Hippocampal formation (tissue), 2 donors: Measurements from ENCODE around the gene YAF2.

Experiments
- DNase-seq, 2 donors: peaks; one replicate each; lab custom pipeline; 2025; lab: John Stamatoyannopoulos, UW

YAF2 gene

DNA sequence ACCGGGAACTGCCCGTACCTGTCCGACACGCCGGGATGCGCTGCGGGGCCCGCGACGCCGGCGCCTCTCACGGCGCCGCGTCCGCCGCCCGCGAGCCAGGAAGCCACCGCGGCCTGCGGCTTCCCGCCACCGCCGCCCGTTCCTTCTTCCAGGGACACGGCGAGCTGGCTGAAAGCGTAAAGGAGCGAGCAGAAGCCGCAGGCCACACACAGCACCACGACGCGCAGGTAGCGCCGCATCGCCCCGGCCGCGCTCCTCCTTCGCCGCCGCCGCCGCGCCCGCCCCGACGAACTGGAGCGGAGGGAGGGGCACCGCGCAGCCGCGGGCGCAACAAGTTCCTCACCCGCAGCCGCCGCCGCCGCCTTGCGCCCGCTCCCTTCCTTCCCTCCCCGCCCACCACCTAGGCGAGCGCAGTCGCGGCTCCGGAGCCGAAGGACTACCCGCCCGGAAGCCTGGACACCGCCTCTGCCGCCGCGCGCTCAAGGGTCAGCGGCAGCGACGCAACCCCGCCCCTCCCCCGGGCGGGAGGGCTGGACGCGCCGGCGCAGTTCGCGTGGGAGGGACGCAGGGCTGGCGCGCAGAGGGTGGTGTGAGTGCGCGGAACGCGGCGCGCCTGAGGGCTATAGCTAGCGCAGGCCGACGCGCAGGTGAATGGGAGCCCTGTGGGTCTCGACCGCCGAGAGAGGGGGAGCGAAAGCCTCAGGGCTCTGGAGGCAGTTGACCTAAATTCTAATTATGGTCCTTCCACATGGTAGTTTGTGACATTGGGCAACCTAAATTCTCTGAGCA lies 93.4 kb downstream of the YAF2 start, which contains the start of gene GXYLT1:
Gene GXYLT1 (minus strand): TSS at position 467 of the 789 bp plus-strand sequence. CDS start 228 bp downstream, at position 239.
- peak; percentile 77 to 86 for DNase-seq

DNA sequence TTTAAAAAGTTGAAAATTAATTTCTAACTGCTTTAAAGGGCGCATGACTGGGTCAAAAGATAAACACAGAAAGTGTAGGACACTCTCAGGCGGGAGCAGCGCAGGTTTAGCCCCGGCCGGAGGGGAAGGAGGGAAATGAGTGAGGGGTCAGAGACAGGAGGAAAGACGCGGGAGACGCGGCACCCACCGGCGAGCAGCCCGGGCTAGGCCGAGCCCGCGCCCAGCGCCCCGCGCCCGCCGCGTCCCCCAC lies 94.0 kb downstream of the YAF2 start:
- no peak for DNase-seq

DNA sequence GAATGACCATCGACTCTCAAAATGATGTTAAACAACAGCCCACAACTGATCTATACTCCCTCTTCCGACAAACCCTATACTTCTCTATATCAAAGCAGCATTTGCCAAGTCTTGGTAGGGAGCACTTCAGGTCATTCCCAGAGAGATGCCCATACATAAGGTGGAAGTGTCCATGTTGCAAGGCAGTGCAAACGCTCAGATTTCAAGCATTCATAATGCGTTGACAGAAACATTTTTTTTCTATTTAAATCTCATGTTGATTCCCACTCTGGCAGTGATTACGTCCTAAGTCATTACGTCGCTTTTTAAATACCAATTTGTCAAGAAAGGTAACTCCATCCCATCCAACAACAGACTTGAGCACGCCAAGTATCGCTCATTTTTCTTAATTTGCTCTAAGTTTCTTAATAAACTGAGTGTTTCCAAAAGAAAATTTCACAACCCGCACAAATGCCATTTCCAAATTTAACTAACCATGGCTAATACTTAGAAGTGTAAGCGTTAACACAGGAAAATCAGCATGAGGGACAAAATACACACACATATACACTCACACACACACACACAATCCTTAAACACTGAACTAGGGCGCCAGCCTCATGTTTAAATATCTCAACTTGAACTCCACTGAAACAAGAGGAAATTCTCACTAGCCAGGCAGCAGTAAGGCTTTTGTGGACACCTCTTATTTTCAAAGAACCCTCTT lies 94.4 kb downstream of the YAF2 start:
- no peak for DNase-seq

DNA sequence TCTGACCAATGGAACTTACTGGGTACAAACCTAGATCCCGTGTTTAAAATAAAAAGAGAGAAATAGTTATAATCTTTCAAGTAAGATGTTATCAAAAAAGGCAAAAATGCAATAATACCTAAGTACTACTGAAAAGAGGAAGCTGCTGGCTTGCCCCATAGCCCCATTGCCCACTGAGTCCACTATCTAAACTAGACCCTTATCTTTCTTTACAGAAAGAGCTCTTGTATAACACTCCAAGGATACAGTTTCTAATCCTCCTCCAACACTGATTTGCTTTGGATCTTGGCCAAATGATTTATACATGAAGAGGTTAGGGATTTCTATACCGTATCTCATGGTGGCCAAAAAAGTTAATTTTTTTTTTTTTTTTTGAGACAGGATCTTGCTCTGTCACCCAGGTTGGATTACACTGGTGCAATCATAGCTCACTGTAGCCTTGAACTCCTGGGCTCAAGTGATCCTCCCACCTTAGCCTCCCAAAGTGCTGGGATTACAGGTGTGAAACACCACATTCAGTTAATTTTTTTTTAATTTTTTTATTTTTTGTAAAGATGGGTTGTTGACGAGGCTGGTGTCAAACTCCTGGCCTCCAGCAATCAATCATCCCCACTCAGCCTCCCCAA lies 96.0 kb downstream of the YAF2 start:
- DNase-seq, result no peak

DNA sequence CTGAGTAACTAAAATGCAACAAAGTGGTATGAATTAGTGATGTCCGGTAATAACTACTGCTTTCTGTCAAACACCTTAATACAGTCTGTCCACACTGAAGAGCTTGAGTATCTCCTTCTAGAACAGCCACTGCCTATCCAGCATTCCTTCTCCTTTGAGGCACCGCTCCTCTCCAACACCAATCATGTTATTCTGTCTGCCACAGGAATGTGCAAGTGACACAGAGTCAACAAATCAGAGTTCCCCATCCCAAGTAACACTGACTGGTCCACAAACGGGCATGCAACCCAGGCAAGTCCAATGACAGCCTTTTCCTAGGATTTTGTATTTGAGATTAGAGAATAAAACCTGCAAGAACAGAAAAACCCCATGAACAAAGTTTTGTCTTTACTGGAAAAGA lies 97.1 kb downstream of the YAF2 start:
- no peak for DNase-seq

DNA sequence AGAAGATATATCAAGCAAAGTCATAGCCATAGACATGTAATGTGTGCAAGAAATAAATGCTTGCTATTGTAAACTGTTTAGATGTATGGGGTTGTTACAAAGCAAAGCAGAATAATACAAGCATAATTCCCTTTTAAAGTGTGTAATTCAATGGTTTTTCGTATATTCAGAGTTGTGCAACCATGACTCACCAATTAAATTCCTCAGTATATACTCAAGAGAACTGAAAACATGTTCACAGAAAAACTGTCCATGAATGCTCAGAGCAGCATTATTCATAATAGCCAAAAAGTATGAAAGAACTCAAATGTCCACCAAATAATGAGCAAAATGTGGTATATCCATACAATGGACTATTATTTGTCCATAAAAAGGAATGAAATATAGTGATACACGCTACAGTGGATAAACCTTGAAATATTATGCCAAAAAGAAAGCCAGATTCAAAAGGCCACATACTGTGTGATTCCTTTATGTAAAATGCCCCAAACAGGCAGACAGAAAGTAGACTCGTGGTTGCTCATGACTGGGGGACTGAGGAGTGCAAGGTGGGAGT lies 102.7 kb downstream of the YAF2 start:
- no peak for DNase-seq

DNA sequence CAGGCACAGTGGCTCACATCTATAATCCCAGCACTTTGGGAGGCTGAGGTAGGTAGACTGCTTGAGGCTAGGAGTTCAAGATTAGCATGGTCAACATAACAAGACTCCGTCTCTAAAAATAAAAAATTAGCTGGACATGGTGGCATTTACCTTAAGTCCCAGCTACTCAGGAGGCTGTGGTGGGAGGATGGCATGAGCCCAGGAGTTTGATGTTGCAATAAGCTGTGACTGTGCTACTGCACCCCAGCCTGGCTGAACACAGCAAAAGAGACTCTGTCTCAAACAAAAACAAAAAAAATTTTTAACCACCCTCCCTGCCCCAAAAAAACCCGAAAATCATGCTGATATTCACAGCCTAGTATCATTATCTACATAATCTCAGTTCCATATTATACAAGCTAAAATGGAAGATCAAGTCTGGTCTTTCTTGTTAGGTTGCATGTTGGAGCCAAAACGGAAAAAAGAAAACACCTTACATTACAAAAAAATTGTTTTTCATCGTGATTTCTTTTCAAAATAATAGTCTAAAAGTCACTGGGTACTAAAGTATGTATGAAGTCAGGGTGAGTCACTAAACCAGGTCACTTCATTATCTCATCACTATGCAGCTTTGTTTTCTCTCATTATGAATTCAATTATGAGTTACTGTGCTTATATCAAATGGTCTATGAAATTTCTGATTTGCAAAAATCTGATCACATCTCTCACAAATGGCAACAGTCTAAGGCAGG lies 107.2 kb downstream of the YAF2 start:
- DNase-seq, result no peak

DNA sequence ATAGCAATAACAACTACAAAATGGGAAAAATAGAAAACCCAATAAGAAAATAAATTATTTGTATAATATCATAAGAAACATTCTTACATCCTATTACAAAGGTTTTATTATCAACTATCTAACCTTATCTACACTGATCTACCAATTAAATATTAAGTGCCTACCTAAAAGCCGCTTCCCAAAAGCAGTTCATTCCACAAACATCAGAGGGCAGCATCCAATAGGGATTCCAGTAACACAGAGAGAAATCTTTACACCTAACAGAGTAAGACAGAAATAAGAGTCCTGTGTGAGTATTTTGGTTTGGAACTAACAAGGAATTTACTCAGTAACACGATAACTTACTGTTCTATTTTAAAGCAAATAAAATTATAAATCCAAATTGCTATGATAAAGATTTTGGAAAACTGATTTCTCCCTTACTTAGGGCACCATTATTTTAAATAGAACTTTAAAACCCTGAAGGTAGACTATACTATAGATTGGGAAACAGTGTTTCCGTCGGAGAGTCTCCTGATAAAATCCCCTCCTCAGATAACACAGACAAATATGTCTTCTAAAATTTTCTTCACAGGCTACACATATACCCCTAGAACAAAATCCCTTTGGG lies 108.3 kb downstream of the YAF2 start:
- DNase-seq, result peak; percentile 24 to 67

DNA sequence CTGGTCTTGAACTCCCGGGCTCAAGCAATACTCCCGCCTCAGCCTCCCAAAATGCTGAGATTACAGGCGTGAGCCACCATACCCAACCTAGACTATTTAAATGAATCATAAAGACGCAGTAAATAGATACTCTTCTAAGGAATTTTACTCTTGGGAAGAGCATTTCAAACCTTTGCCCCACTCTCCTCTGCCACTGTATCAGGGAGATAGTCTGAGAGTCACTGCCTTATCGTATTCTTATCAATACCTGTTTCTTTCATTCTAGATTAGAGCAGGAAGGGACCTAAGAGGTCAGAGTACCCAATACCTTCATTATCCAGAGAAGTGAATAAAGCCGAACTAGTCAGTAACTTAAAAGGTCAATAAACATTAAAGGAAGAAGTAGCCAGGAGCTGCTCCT lies 109.2 kb downstream of the YAF2 start:
- DNase-seq, result no peak

DNA sequence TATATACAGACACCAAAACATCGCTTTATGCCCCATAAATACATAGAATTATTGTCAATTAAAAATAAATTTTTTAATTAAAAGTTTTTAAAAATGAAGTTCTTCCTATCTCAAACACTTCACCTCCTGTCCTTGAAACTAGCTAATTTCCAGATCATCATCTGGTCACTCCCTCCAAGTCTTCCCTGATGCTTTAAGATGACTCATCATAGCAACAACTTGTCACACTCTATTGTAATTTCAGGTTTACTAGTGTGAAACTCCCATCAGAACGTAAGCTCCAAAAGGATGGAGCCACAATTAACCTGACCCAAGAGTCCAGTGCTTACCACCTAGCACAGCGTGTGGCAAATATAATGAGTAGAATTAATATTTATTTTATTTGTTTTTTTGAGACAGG lies 109.7 kb downstream of the YAF2 start:
- DNase-seq, result no peak

DNA sequence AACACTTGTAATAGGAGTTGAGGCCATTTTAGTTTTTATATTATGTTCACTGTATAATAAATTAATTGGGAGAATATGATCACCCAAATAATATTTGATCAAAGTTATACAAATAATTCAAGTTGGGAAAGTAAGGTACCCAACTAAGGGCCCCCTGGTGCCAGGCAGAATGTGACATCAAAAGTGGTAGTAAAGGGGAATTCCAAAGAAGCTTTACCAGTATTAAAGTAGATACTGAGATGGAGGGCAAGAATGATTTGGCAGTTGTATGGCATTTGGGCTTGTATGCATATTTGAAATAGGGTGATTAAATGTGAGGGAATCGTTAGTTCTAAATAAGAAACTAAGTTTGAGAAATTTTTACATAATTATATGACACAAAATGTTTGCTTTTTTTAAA lies 111.1 kb downstream of the YAF2 start:
- no peak for DNase-seq

DNA sequence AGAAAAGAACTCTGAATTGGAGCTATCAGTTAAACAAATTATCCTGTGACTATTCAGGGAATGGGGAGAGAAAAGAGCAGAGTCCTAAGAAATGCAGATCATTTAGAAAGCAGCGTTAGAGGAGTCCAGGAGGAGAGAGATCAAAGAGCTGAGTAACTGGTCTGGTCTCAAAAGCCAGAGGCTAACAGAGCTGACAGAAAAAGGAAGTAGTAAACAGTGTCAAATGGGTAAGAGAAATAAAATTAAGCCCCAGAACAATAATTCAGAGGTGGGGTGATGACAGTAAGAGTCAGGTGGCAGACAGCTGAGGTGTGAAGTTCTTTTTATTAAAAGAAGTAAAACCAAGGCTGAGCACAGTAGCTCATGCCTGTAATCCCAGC lies 112.7 kb downstream of the YAF2 start:
- DNase-seq, result no peak

DNA sequence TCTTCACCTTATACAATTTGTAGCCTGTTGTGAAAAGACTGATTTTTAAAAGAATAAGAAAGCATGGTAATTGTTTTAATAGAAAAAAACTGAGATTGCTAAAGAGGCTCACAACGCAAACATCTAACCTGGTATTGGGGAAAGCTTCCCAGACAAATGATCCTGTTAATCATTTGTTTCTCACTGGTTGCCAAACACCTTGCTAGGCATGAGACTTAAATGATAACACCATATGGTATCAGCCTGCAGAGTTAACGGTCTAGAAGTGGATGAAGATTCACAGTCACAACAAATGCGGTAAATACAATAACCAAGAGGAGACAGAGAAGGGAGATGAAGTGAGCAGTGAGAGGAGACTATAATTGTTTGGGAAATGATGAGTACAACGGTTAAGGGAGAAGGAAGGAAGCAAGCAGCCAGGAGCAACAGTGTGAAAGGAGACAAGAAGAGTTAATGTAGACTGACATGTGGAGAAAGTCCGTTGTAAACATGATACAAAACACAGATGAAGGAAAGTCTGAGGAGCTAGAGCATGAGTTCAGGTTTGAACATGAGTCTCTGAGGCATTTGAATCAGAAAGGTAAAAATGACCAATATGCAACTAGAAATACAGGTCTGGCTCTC lies 113.2 kb downstream of the YAF2 start:
- DNase-seq, result no peak

DNA sequence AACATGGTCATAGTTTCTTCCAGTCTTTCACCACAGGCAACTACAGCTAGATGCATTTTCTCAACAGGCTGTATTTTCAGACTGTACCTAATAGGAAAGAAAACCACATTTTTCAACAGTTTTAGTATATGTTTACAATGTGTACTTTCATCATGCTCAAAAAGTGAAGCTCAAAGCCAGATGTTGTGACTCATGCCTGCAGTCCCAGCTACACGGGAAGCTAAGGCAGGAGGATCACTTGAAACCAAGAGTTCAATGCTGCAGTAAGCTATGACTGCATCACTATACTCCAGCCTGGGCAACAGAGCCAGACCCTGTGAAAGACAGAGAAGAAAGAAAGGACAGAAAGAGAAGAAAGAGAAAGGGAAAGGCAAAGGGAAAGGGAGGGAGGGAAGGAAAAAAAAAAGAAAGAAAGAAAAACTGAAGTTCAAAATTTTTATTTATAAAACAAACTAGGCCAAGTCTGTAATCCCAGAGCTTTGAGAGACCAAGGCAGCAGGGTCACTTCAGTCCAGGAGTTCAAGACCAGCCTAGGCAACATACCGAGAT lies 118.9 kb downstream of the YAF2 start:
- no peak for DNase-seq

DNA sequence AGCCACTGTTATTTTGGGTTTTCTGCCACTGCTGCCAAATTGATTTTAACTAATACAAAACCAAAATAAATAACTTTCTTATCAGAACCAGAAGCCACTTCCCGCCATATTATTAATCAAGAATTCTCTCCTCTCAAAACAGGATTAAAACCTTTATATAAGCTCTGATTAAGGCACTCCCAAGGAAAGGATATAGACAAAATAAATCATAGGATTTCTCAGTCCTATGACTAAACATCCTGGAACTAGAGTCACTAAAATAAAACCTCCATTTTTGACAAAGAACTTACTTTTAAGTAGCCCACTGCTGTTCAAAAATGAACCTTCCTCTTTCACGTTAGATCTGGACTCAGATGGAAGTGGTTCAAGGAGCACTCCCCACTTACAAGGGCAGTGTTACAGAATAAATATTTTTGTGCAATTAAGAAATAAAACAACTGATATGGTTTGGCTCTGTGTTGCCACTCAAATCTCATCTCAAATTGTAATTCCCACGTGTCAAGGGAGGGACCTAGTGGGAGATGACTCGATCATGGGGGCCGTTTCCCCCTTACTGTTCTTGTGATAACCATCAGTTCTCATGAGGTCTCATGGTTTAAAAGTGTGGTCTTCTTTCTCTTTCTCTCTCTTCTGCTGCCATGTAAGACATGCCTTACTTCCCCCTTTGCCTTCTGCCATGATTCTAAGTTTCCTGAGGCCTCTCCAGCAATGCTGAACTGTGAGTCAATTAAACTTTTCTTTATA lies 119.7 kb downstream of the YAF2 start:
- no peak for DNase-seq

DNA sequence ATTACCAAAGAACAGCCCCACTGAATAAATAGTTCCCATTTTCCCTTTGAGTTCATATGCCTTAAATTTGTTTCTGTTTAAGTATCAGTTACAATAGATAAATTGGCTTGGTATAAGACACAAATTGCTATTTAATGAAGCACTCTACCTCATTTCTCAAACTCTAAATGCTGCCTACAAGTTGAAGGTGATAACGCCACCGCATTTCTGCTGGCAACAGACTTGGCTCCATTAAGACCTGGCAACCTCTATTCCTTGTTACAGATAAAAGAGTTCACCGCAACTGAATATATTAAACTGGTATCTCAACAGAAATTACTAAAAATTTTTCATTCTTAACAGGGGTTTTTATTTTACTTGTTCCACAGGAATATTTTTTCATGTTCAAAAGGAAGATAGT lies 129.0 kb downstream of the YAF2 start:
- DNase-seq, result no peak
